Measurements from ENCODE around the gene GRPEL1. TPM values are rescaled to one million over a fixed set of nuclear protein-coding genes. Genes with fewer than 3 reads are reported as not detected.

GRPEL1 gene
- total and polyA plus RNA-seq, 2 of the 13 experiments (the other 11 are each of a cell fraction or from before 2014, with no cell fraction given) = 32.3 to 141 TPM

GRCh38 chr4:7103607-7104365, 35.9 kb upstream of the GRPEL1 start (continued):
- TF ChIP-seq ELF1 (CRISPR knock-in tag; IDR thresholded peaks at IDR 0.05) (0 out of 2 replicates have a peak, but pooled peaks have one; percentile 60), SRSF1 (optimal IDR thresholded peaks at IDR 0.05; ENCODE audit: low read depth, low read length) (no peak), ZNF790 (CRISPR knock-in tag; IDR thresholded peaks at IDR 0.05; ENCODE audit: borderline replicate concordance) (no peak), FOXK2 (IDR thresholded peaks at IDR 0.05) (no peak), ZBTB37 (CRISPR knock-in tag; IDR thresholded peaks at IDR 0.05) (no peak), AFF4 (CRISPR knock-in tag; IDR thresholded peaks at IDR 0.05) (no peak), HES4 (CRISPR knock-in tag; IDR thresholded peaks at IDR 0.05; ENCODE audit: borderline replicate concordance) (no peak), SMAD3 (CRISPR knock-in tag; IDR thresholded peaks at IDR 0.05) (no peak), TERF1 (CRISPR knock-in tag; IDR thresholded peaks at IDR 0.05) (no peak), ZNF572 (CRISPR knock-in tag; IDR thresholded peaks at IDR 0.05) (0 out of 2 replicates have a peak, but pooled peaks have one; percentile 19), NCOA1 (CRISPR knock-in tag; IDR thresholded peaks at IDR 0.05) (no peak), DR1 (CRISPR knock-in tag; IDR thresholded peaks at IDR 0.05) (peak; percentile 43), ZNF230 (CRISPR knock-in tag; IDR thresholded peaks at IDR 0.05) (peak; percentile 58; the same call in 1 of the 2 replicates), SMAD1 (CRISPR knock-in tag; IDR thresholded peaks at IDR 0.05; ENCODE audit: borderline replicate concordance, low read depth) (no peak), IKZF4 (CRISPR knock-in tag; IDR thresholded peaks at IDR 0.05; ENCODE audit: borderline replicate concordance, low read depth, not compliant biosample characterization) (no peak), KLF12 (CRISPR knock-in tag; IDR thresholded peaks at IDR 0.05; ENCODE audit: borderline replicate concordance) (peak; percentile 71; the same call in 1 of the 2 replicates), KAT7 (CRISPR knock-in tag; IDR thresholded peaks at IDR 0.05; ENCODE audit: borderline replicate concordance) (0 out of 2 replicates have a peak, but pooled peaks have one; percentile 15), KDM4B (CRISPR knock-in tag; IDR thresholded peaks at IDR 0.05) (no peak), ZNF503 (CRISPR knock-in tag; IDR thresholded peaks at IDR 0.05) (peak; percentile 17; the same call in 1 of the 2 replicates)

Data from HepG2 (cell line).